Thyroid gland (tissue), 4 donors: ENCODE results near the gene AGT.
"Not testable (repeated sequence)": the region's sequence is repeated elsewhere in the genome, so short reads cannot be mapped to it uniquely, and the experiment has no call there.

Experiments used
- POLR2A ChIP-seq, 2 donors: fragments of 450-650 bp; IDR thresholded peaks; one replicate each; pipeline ENCODE4 v1.6.1; 2017; ENCODE audit warnings: antibody characterized with exemption in 2 of 2, mild to moderate bottlenecking in 2 of 2, moderate library complexity in 1 of 2
- TF ChIP-seq, protein P1 (sequence below), 6 experiments: fragments of 200-600 bp in 3 of 6; fragments of 450-650 bp in 3 of 6; sonication (generic) in 3 of 6; IDR thresholded peaks; one replicate each; pipeline ENCODE4 v1.5.1; 2016 to 2019; ENCODE audit warnings: antibody characterized with exemption in 6 of 6, mild to moderate bottlenecking in 2 of 6, inconsistent platforms in 1 of 6, moderate library complexity in 1 of 6

DNA sequence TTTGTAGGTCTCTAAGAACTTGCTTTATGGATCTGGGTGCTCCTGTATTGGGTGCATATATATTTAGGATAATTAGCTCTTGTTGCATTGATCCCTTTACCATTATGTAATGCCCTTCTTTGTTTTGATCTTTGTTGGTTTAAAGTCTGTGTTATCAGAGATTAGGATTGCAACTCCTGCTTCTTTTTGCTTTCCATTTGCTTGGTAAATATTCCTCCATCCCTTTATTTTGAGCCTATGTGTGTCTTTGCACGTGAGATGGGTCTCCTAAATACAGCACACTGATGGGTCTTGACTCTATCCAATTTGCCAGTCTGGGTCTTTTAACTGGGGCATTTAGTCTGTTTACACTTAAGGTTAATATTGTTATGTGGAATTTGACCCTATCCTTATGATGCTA is 57.2 kb downstream of the AGT start:
- not testable (repeated sequence) for TF ChIP-seq POLR2A (IDR thresholded peaks at IDR 0.05)
- TF ChIP-seq, protein P1, sequence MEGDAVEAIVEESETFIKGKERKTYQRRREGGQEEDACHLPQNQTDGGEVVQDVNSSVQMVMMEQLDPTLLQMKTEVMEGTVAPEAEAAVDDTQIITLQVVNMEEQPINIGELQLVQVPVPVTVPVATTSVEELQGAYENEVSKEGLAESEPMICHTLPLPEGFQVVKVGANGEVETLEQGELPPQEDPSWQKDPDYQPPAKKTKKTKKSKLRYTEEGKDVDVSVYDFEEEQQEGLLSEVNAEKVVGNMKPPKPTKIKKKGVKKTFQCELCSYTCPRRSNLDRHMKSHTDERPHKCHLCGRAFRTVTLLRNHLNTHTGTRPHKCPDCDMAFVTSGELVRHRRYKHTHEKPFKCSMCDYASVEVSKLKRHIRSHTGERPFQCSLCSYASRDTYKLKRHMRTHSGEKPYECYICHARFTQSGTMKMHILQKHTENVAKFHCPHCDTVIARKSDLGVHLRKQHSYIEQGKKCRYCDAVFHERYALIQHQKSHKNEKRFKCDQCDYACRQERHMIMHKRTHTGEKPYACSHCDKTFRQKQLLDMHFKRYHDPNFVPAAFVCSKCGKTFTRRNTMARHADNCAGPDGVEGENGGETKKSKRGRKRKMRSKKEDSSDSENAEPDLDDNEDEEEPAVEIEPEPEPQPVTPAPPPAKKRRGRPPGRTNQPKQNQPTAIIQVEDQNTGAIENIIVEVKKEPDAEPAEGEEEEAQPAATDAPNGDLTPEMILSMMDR (IDR thresholded peaks at IDR 0.05) = not testable (repeated sequence)
